ENCODE results near the gene SVOPL.

- no peak for TF ChIP-seq EZH2 (IDR thresholded peaks at IDR 0.05; ENCODE audit: borderline replicate concordance, insufficient read depth, low read depth, low read length, poor library complexity, severe bottlenecking)
- no peak for TF ChIP-seq CTCF (IDR thresholded peaks at IDR 0.05)
Measured at GRCh38 chr7:138701537-138701923, 368 bp upstream of the SVOPL start.
